ENCODE results near the gene PROB1.
A peak's percentile ranks its signal among the peaks of the same experiment; 100 is the strongest.
"Not testable (repeated sequence)": the region's sequence is repeated elsewhere in the genome, so short reads cannot be mapped to it uniquely, and the experiment has no call there.

The PROB1 gene

GRCh38 chr5:139414581-139415130 lies 19.8 kb upstream of the PROB1 start:
- no peak for DNase-seq (ENCODE audit: low read depth, low spot score)

GRCh38 chr5:139413963-139414362 lies 19.1 kb upstream of the PROB1 start:
- no peak for DNase-seq (ENCODE audit: low read depth, low spot score)

- no peak for DNase-seq (ENCODE audit: low read depth, low spot score)
Measured at GRCh38 chr5:139413153-139413552, 18.2 kb upstream of the PROB1 start.

DNA sequence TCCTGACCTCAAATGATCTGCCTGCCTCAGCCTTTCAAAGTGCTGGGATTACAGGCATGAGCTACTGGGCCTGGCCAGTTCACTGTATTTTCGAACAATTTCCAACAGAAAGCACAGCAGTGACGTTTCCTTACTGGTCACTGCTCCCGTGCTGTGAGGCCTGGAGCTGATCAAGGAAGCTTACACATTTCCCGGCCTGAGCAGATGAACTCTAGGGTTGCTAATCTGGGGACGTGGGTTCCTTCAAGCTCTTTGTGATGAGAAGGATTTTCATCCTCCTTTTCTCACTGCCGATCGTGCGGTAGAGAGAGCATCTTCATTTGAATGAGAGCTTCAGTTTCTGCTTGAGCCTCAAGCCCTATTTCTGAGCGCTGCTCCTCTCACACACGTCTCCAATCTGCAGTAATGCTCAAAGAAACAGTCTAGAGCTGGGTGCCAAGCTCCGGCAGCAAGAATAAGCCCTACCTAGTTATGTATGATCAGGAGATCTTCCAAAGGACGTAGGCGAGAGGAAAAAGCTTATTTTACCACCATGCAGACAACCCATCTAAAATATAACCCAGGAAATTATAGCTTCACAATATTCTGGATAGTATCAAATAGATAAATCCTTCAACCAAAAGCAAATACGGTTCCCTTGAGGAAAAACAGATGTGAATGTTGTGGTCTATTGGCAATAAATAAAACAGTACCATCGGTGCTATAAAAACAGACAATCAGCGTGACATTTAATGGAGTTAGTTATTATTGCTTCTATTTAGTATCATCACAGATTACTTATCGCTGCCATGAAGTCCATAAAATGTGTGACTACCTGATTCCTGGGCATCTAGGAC lies 16.3 kb upstream of the PROB1 start:
- DNase-seq (ENCODE audit: low read depth, low spot score): no peak

GRCh38 chr5:139410121-139410992 lies 15.5 kb upstream of the PROB1 start:
- DNase-seq (ENCODE audit: low read depth, low spot score): no peak

- not testable (repeated sequence) for DNase-seq (ENCODE audit: low read depth, low spot score)
Measured at GRCh38 chr5:139409116-139409515, 14.2 kb upstream of the PROB1 start.

DNA sequence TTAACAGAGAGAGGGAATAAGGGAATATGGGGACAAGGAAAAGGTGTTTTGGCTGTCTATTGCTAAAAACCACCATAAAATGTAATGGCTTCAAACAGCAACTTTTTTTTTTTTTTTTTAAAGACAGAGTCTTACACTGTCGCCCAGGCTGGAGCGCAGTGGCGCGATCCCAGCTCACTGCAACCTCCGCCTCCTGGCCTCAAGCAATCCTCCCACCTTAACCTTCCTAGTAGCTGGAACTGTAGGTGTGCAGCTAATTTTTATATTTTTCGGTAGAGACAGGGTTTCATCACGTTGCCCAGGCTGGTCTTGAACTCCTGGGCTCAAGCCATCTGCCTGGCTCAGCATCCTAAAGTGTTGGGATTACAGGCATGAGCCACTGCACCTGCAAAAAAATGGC lies 13.3 kb upstream of the PROB1 start:
- no peak for DNase-seq (ENCODE audit: low read depth, low spot score)

DNA sequence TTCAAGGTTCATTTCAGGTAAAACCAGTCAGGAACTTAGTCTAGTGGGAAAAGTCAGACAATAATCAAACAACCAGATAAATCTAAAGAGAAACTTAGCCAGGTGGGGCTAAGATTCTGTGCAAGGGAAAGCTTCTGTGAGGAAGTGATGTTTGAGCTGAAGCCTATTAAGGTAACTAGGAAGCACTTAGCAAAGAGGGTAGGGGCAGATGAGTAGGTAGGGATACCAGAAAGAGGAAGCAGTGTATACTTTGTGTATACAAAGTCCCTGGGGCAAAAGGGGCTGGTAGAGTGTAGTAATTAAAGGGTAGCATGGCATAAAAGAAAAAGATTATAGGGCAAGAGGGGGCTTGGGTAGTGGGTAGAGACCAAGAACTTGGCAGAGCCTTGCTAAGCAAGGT lies 12.6 kb upstream of the PROB1 start:
- DNase-seq (ENCODE audit: low read depth, low spot score): no peak

- DNase-seq (ENCODE audit: low read depth, low spot score): no peak
Measured at GRCh38 chr5:139406963-139407362, 12.1 kb upstream of the PROB1 start.

DNA sequence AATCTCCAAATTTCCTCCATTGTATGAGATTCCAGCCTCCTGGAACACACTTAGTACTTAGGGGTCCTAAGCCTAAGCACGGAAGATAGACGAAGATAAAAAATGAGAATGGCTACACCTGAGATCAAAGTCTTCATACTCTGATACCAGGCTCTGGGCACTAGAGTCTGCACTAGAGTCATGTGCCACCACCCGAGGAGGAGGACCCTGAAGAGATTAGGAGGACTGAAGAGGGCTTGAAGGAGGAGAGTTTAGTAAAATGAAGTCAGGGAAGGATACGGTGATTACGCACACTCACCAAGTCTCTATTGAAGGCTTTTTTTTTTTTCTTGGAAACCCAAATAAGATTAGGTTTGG lies 9.6 kb upstream of the PROB1 start:
- DNase-seq (ENCODE audit: low read depth, low spot score): no peak

DNA sequence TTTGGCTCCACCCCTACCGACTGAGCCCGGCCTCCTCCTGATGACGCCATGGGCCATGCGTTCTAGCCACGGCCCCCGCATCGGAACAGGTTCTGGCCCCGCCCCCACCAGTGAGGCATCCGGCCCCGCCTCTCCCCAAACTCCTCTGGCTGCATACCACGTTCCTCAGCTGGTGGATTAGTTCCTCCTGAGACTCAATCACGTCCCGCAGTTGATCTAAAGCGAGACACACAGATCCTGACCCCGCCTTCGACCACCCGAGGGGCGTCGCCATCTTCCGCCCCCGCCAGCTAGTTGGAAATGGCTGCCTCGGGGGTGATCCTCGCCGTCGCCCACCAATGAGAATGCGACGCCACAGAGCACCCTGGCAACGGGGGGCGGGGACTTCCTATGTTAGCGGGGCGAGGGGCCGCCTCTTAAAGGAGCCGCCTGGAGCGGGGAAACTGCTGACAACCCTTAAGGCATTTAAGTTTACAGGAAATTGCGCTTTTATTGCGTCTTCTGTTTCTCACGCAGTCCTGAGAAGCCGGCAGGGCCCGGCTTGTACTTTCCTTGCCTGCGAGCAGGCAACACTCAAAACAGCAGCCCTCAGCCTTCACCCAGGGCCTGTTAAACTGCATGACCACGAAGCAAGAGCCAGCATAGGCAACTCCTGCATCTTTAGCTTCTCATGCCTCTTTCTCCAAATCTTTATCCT lies 9.0 kb upstream of the PROB1 start, which contains the start of gene SPATA24:
SPATA24 (minus strand) TSS at position 303 of the 697 bp plus-strand sequence; CDS start at position 274, 29 bp downstream.
- peak; percentile 98 for DNase-seq (ENCODE audit: low read depth, low spot score)

- no peak for DNase-seq (ENCODE audit: low read depth, low spot score)
Measured at GRCh38 chr5:139403418-139403786, 8.5 kb upstream of the PROB1 start.

GRCh38 chr5:139402561-139403158 lies 7.8 kb upstream of the PROB1 start:
- no peak for DNase-seq (ENCODE audit: low read depth, low spot score)

DNA sequence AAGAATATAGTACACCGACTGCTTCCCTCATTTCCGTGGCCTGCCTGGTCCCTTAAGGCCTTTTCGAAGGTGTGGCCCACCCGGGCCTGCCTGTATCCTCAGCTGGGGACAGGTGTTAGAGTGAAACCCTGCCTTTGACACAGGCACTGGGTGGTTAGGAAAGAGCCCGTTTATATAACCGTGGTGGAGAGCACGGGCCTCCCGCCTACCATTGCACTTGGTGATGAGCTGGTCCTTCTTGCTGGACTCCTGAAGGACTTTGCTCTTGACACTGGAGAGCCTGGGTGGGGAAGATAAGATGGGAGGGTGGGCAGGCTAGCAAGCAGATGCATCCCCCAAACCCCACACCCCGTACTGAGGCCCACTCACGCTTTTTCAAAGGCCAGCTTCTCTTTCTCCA lies 6.6 kb upstream of the PROB1 start:
- no peak for DNase-seq (ENCODE audit: low read depth, low spot score)

- DNase-seq (ENCODE audit: low read depth, low spot score): no peak
Measured at GRCh38 chr5:139399501-139400121, 4.7 kb upstream of the PROB1 start.

DNA sequence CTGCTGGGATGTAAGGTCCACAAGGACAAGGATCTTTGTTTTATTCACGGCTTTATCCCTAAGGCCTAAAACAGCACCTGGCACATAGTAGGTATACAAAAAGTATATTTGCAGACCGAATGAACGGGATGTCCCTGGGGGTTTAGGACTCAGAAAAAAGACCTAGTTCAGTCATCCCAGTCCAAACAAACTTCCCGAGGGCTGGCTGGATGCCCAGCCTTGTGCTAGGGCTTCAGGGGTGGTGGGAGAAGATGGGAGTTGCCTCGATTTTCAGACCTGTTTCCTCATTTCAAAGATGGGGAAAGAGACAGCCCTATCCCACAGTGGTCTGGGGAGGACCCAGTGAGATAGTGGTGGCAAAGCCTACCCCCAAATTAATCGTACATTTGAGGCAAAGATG lies 3.0 kb upstream of the PROB1 start:
- no peak for DNase-seq (ENCODE audit: low read depth, low spot score)

DNA sequence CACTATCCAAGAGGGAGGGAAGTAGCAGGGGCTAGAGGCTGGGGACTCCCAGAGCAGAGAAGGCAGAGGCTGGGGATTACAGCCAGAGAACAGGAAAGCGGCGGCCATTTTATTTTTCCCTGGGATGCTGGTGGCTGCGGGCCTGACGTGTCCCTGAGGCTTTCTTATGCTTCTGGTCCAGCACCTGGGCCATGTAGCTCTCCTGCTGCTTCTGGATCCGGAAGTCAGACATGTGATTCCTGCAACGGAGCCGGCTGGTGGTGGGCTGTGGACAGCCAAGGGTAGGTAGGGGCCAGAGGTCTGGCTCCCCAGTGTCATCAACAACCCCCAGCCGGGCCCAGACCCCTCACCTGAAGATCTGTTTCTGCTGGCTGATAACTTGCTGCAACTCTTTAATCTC lies 1.8 kb upstream of the PROB1 start:
- DNase-seq (ENCODE audit: low read depth, low spot score): no peak

DNA sequence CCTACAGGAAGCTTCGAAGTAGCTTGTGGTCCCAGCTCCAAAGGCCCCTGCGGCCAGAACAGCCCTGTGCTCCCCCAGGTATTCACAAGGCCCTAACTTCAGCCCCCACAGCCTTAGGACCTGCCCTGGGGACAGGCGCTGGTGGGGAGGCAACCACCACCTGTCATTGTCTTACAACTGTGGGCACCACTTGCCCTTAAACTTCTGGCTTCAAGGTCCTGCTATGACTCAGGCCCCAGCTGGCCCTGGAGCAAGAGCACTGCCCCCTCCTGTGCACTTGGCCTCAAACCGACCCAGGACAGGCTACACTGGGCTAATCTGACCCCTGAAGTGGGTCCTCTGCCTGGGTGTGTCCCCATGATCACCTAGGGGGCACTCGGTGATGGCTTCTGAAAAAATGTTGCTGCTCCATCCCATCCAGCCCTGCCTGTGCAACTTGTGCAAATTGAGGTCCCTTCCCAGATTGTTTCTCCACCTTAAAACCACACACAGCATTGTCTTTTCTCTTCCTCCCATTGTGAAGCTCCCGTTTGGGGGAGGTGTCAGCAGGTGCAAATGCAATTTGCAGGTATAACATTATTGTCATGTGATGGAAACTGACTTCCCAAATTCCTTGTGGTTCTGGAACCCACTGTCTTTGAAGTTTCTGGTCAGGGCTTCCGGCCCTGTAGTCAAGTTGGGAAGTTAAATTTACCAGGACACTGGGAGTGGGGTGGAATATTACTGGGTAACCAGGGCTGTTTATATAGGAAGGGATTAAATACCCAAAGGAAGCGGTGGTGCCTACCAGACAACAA lies 1.1 kb upstream of the PROB1 start:
- no peak for DNase-seq (ENCODE audit: low read depth, low spot score)

GRCh38 chr5:139394123-139394653 lies 716 bp downstream of the PROB1 start:
- DNase-seq (ENCODE audit: low read depth, low spot score): no peak

All from activated naive CD8-positive, alpha-beta T cell treated with anti-CD3 and anti-CD28 coated beads, Interleukin-2, amount 50 U/mL, for 16 hours (primary cell).